Fibroblast of skin of right quadriceps (primary cell): ENCODE measurements around the gene FBXW8.
A peak's percentile ranks its signal among the peaks of the same experiment; 100 is the strongest.

Experiments used
- DNase-seq: peaks from one replicate; pipeline ENCODE4 v3.0.0-alpha.2; 2013

Gene FBXW8

DNA sequence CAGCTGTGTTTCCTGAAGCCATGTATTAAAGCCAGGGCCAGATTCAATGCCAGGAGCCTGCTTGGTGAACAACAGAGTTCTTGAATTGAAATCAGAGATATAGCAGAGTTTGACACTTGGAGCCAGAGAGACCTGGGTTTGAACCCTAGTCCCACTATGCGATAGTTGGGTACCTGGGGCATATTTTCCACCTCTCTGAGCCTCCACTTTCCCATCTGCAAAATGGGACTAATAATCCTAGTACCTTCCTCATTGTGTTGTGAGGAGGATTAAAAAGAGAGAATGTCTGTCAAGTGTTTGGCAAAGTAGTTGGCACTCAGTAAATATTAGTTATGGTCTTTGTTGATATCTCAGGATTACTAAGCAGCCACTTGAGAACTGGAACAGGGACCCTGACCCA lies 23.5 kb upstream of the FBXW8 start:
- DNase-seq = no peak

- DNase-seq = no peak
Observed at GRCh38 chr12:116887897-116888296, 22.9 kb upstream of the FBXW8 start.

- DNase-seq = no peak
Observed at GRCh38 chr12:116890330-116890729, 20.4 kb upstream of the FBXW8 start.

DNA sequence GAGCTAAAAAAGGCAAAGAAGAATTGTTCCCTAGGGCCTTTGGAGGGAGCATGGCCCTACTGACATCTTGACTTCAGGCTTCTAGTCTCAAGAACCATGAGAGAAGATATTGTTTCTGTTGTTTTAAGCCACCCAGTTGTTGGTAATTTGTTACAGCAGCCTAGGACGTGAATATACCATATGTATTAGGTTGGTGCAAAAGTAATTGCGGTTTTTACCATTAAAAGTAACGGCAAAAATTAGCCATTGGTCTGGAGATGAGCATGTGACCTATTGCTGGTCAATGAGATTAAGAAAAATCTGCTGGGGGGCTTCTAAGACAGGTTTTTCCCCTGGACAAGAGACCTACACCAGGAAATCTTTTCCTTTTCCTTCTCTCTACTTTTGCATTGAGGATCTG lies 19.7 kb upstream of the FBXW8 start:
- no peak for DNase-seq

DNA sequence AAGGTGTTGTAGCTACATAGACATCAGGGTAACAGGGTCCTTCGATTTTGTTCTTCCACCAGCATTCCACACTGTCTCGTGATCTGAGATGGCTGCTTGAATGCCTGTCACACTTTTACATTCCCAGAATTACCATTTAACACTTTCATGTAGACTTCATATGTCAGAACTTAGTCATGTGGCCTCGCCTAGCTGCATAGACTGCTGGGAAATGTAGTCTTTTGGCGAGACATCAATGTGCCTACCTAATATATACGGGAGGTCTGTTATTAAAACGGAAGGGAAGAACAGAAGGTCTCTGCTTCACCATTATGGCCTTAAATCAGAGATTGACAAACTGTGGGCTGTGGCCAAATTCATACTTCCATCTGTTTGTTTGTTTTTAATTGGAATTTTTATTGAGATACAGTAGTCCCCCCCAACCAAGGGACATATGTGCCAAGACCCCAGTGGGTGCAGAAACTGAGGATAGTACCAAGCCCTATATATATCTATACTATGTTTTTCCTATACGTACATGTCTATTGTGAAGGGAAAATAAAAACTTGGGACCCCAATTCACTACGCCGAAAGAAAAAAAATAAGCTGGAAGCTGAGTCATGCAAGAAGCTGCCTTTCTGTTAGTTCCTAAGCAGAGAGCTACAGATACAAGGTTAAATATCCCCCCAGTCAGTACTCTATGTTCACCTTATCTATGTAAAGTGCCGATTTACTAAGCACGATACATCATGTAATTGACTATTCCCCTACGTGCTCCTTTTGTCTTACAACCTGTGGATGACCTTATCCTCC lies 18.2 kb upstream of the FBXW8 start:
- no peak for DNase-seq

GRCh38 chr12:116894913-116895312 lies 15.8 kb upstream of the FBXW8 start:
- DNase-seq = no peak

GRCh38 chr12:116896411-116896924 lies 14.3 kb upstream of the FBXW8 start:
- DNase-seq = no peak

DNA sequence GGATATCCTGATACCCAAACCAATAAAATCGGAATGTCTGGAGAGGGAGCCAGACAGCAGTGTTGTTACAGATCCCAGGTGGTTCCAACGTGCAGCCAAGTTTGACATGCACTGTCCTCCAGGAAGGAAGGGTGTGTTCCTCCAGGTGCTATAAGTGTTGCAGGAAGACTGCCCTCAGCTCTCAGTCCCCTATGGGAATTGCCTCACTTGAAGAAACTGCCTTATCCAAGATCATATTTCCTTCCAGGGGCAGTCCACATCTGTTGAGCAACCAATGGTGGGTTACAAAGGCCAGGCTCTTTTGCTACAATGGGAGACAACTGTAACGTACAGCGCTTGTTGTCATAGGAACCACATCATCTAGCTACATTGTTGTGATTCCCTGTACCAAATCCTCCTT lies 13.3 kb upstream of the FBXW8 start:
- DNase-seq = no peak

DNA sequence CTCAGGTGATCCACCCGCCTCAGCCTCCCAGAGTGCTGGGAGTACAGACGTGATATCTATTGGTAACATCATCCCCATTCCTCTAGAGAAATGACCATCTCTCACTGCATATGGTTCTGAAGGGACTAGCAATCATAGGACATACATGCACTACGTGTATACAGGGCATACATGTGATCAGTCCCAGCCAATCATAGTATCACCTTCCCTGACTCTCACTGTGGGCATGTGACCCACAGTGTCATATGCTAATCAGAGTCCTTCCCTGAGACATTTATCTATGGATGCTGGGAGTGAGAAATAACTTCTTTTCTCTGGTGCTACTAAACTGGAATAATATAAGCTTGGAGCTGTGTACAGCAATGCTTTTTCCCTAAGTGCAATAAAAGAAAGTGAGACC lies 12.1 kb upstream of the FBXW8 start:
- no peak for DNase-seq

DNA sequence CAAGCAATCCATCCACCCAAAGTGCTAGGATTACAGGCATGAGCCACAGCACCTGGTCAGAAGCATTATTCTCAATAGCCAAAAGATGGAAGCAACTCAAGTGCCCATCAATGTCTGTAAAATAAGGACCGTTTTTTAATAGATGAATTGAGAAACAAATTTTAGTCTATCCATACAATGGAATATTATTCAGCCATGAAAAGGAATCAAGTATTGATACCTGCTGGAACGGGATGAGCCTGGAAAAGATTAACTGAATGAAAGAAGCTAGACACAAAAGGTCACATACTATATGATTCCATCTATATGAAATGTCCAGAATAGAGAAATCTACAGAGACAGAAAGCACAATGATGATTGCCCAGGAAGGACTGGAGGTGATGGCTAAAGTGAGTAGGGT lies 9.1 kb upstream of the FBXW8 start:
- no peak for DNase-seq

GRCh38 chr12:116903818-116904217 lies 6.9 kb upstream of the FBXW8 start:
- DNase-seq = no peak

- no peak for DNase-seq
Observed at GRCh38 chr12:116906285-116906684, 4.5 kb upstream of the FBXW8 start.

GRCh38 chr12:116910280-116910644 lies 488 bp upstream of the FBXW8 start:
- no peak for DNase-seq

- no peak for DNase-seq
Observed at GRCh38 chr12:116915326-116915725, 4.6 kb downstream of the FBXW8 start.

GRCh38 chr12:116916122-116916521 lies 5.4 kb downstream of the FBXW8 start:
- peak; percentile 41 for DNase-seq

DNA sequence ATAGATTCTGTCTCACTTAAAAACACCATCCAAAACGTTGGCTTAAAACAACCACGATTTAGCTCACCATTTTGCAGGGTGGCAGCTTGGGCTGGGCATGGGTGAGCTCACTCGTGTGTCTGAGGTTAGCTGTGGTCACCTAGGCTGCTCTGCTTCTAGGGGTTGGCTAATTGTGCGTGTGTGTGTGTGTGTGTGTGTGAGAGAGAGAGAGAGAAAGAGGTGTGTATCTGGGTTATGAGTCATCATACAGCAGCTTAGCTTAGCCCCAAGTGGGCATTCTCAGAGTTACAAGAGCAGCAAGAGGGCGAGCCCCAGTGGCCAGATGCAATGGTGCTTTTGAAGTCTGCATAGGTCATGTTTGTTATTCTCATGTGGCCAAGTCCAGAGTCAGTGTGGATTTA lies 6.0 kb downstream of the FBXW8 start:
- DNase-seq = peak; percentile 37

- no peak for DNase-seq
Observed at GRCh38 chr12:116918464-116918863, 7.7 kb downstream of the FBXW8 start.

DNA sequence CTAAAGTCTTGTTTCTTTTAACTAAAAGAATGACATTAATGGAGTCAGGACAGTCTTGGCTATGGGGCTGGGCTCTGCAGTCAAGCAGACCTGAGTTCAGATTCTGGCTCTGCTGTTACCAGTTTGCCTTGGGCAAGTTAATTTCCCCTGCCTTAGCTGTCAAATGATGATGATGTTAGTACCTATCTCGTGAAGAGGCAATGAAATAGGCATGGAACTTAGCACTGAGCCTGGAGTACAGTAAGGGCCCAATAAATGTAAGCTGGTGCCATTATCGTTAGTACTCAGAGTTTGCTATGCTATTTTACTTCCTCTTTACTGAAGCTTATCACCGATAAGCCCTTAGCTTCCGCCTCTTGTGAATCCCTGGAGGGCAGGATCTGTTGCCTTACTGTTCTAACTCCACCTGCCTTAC lies 8.5 kb downstream of the FBXW8 start:
- DNase-seq = no peak

DNA sequence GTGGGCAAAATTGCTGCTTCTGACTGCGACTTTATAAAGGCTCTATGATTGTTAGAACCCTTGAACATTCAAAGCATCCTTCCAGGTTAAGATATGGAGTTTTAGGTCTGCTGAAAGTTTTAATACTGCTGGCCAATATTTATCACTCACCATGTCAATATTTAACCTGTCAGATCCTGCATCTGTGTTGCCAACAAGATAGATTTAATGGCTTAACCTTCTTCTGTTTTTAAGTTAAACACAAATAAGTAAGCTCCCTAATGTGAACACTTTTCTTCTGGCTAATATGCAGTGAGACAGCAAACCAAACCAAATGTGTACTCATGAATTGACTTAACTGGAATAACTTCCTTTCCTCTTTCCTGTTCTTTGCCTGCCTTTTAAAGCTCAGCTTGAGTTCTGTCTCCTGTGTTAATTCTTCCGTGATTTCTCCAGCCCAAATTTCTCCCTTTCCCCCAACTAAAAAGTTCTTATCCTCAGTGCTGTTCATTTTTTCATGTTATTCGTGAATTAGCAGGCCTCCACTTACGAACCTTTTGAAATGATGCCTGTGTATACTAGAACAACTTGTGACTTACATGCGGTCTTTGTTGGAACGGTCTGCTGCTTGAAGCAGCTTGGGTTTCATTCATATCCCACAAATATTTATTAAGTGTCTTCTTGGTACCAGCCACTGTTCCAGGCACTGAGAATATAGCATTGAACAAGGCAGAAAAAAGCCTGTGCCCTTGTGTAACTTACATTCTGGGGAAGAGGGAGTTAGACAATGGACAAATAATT lies 9.1 kb downstream of the FBXW8 start:
- no peak for DNase-seq

DNA sequence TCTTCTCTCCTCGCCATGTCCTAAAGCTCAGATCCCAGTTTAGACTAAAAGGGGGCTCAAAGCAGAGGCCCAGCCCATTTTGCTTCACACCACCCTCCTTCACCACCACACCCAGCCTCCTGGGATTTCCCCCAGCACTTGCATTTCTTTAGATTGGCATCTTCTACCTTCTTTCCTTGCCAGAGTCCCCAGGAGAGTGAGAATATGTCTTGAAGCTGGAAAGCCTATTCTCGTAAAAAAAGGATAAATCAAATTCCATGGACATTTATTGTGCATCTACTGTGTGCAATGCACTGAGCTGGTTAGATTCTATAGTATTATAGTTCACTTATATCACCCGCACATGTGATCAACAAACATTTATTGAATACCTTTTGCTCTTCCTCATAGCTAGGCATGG lies 10.2 kb downstream of the FBXW8 start:
- no peak for DNase-seq

- peak; percentile 61 for DNase-seq
Observed at GRCh38 chr12:116922194-116922897, 11.6 kb downstream of the FBXW8 start.

DNA sequence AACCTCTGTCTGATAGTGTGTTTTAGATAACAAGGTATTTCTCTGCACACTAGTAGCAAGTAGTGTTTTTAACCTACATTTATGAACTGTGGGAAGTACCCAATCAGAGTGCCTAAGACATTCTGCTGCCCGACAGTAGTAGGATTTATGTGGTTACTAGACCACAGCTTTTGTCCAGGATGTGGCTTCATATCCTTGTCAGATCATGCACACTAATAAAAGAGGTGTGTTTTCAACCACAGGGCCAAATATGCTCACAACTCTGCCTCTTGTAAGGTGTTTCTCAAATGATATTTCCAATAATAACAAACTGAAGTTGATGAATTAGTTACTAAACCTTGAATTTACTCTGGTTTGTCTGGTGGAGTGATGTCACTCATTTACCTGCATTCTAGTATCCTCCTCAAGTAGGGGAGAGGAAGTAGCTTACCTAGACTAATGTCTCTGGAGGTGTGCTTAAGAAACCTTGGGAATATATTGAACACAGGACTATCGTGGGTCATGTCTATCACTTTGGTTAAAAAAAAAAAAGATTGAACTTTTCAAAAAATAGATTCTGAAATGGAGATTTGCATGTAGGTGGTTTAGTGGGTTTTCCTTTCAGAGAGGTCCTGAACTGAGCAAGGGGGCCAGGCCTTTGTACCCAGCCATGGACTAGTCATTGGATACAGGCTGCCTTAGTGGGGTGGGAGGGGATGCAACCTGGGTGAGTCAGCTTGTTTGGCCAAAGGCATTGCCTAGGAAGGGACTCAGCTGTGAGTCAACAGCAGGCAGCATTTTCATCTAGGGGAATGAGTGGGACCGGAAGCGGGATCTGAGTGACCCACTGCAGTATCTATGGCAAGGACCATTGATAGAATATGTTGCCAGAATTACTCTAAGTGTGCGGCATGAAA lies 14.1 kb downstream of the FBXW8 start:
- peak; percentile 70 for DNase-seq
